Panc1 (cell line): ENCODE data around the gene INSL6. TPM values are rescaled to one million over a fixed set of nuclear protein-coding genes. Genes with fewer than 3 reads are reported as not detected.

Experiments
- ATAC-seq: fragments of 200-7000 bp; cut with Tn5 transposase; 2 replicates; pipeline ENCODE4 v1.9.1; 2020; ENCODE audit warnings: mild to moderate bottlenecking, moderate library complexity
- BruUV-seq: library from RNA; stranded (reverse); fragments of 400-500 nt; replicated peaks from 2 replicates; lab custom pipeline; 2021; lab: Mats Ljungman, UMichigan
- CTCF ChIA-PET: fragments of 300-600 bp; sonication (Branson Sonifier 250); formaldehyde crosslinking; loops from one replicate; lab custom pipeline; 2022; ENCODE audit warnings: antibody characterized with exemption; lab: Charles Lee
- POLR2A ChIA-PET: fragments of 300-600 bp; sonication (Branson Sonifier 250); formaldehyde crosslinking; loops from one replicate; lab custom pipeline; 2022; ENCODE audit warnings: antibody characterized with exemption; lab: Charles Lee
- DNase-seq: peaks from one replicate; pipeline ENCODE4 v3.0.0-alpha.2; 2010; ENCODE audit warnings: low read depth, low spot score
- H3K27ac ChIP-seq: 2 replicates; pipeline ENCODE4 v1.5.1; 2011; ENCODE audit warnings: mild to moderate bottlenecking, low read length, inconsistent platforms
- H3K27me3 ChIP-seq: fragments of 200-500 bp; sonication (Bioruptor generic); 2 replicates; pipeline ENCODE4 v1.6.0; 2014; ENCODE audit warnings: low read length, inconsistent platforms; ENCODE audit not compliant: control insufficient read depth, insufficient read depth
- H3K36me3 ChIP-seq: fragments of 200-500 bp; sonication (Bioruptor generic); 2 replicates; pipeline ENCODE4 v1.5.1; 2014; ENCODE audit warnings: inconsistent platforms, mild to moderate bottlenecking, low read length, moderate library complexity; ENCODE audit not compliant: control insufficient read depth, insufficient read depth
- H3K4me1 ChIP-seq: 2 replicates; pipeline ENCODE4 v1.5.1; 2011; ENCODE audit warnings: inconsistent platforms, mild to moderate bottlenecking, low read length, moderate library complexity; ENCODE audit not compliant: control insufficient read depth, insufficient read depth
- H3K4me3 ChIP-seq, 2 experiments: 2 replicates each; pipeline ENCODE4 v1.5.1; 2011 to 2012; ENCODE audit warnings: low read depth in 2 of 2, low read length in 2 of 2, mild to moderate bottlenecking in 2 of 2, inconsistent platforms in 1 of 2, moderate library complexity in 1 of 2
- H3K9me3 ChIP-seq: fragments of 200-500 bp; sonication (Bioruptor generic); 2 replicates; pipeline ENCODE4 v1.5.1; 2014; ENCODE audit warnings: low read depth, mild to moderate bottlenecking, inconsistent platforms, low read length, moderate library complexity; ENCODE audit not compliant: control insufficient read depth, insufficient read depth
- POLR2AphosphoS5 ChIP-seq: IDR thresholded peaks from 2 replicates; pipeline ENCODE4 v1.6.1; 2012; ENCODE audit warnings: mild to moderate bottlenecking, low read depth, low read length, moderate library complexity
- SIN3A ChIP-seq: IDR thresholded peaks from 2 replicates; pipeline ENCODE4 v1.6.1; 2012; ENCODE audit warnings: low read depth, mild to moderate bottlenecking, low read length, moderate library complexity, borderline replicate concordance; ENCODE audit not compliant: insufficient read depth
- TCF7L2 ChIP-seq: IDR thresholded peaks from 2 replicates; pipeline ENCODE4 v1.6.1; 2011; ENCODE audit warnings: mild to moderate bottlenecking, low read depth, low read length, inconsistent platforms
- in situ Hi-C: cut with HindIII; loops from 2 replicates; pipeline ENCODE4 v1.10.0; 2016; ENCODE audit warnings: low sequenced_read_pairs, low pct_unique_long_range_greater_than_20kb
- intact Hi-C: fragments of 100-400 bp; cut with micrococcal nuclease; formaldehyde crosslinking; loops from one replicate; pipeline ENCODE4 v1.10.0; 2022; ENCODE audit not compliant: unreplicated experiment
- total RNA-seq: library from RNA; stranded (reverse); gene quantifications from one replicate; pipeline ENCODE4 v1.2.1, GENCODE V29; 2021; ENCODE audit not compliant: unreplicated experiment
- TF ChIP-seq, protein P1 (sequence below), 2 experiments: IDR thresholded peaks; 2 replicates each; pipeline ENCODE4 v1.6.1; 2011 to 2012; ENCODE audit warnings: low read depth in 2 of 2, control low read depth in 1 of 2, low read length in 1 of 2, mild to moderate bottlenecking in 1 of 2, moderate library complexity in 1 of 2; ENCODE audit not compliant: insufficient read depth in 1 of 2
- TF ChIP-seq, protein P2 (sequence below): fragments of 450-650 bp; IDR thresholded peaks from 2 replicates; pipeline ENCODE4 v1.5.1; 2017; ENCODE audit warnings: mild to moderate bottlenecking

Gene INSL6
- total RNA-seq, 1 experiment from 2014 or later = not detected

DNA sequence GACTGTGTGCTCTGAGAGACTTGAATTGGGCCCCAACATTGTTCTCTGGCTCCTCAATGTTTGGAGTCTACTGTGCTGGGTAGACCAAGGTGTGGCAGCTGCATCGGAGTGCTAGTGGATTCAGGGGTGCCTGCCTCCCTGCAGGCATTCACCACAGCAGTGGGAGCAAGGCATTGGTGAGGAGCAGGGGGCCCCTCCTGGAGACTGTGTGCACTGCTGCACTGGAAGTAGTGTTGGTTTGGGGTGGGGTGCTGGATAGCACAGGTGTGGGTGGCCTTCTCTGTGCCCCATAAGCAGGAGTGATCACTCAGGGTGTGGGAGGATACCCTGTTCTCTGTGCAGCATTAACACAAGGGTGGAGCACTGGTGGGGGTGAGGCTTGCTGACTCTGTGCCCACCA, 39.2 kb downstream of the INSL6 start:
- in situ Hi-C loops = no loop called here
- Histone ChIP-seq H3K36me3 (no peaks in the 10 kb centered on the region), H3K9me3 (no peaks in the 10 kb centered on the region), H3K4me3 (no peak overlapping the region), H3K27ac (no peak overlapping the region), H3K27me3 (no peaks in the 10 kb centered on the region), H3K4me1 (no peaks in the 10 kb centered on the region)
- intact Hi-C loops = no loop called here
- CTCF ChIA-PET = no interaction called here
- POLR2A ChIA-PET = no interaction called here
- no TSS peak for BruUV-seq
- ATAC-seq = no peak
- no peak for DNase-seq
- TF ChIP-seq, protein P1, sequence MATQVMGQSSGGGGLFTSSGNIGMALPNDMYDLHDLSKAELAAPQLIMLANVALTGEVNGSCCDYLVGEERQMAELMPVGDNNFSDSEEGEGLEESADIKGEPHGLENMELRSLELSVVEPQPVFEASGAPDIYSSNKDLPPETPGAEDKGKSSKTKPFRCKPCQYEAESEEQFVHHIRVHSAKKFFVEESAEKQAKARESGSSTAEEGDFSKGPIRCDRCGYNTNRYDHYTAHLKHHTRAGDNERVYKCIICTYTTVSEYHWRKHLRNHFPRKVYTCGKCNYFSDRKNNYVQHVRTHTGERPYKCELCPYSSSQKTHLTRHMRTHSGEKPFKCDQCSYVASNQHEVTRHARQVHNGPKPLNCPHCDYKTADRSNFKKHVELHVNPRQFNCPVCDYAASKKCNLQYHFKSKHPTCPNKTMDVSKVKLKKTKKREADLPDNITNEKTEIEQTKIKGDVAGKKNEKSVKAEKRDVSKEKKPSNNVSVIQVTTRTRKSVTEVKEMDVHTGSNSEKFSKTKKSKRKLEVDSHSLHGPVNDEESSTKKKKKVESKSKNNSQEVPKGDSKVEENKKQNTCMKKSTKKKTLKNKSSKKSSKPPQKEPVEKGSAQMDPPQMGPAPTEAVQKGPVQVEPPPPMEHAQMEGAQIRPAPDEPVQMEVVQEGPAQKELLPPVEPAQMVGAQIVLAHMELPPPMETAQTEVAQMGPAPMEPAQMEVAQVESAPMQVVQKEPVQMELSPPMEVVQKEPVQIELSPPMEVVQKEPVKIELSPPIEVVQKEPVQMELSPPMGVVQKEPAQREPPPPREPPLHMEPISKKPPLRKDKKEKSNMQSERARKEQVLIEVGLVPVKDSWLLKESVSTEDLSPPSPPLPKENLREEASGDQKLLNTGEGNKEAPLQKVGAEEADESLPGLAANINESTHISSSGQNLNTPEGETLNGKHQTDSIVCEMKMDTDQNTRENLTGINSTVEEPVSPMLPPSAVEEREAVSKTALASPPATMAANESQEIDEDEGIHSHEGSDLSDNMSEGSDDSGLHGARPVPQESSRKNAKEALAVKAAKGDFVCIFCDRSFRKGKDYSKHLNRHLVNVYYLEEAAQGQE (IDR thresholded peaks at IDR 0.05; ENCODE audit: insufficient read depth in 1 of 2, low read depth in 2 of 2, low read length in 1 of 2) = no peak
- TF ChIP-seq POLR2AphosphoS5 (no peak), SIN3A (no peak), TCF7L2 (no peak)
- TF ChIP-seq, protein P2, sequence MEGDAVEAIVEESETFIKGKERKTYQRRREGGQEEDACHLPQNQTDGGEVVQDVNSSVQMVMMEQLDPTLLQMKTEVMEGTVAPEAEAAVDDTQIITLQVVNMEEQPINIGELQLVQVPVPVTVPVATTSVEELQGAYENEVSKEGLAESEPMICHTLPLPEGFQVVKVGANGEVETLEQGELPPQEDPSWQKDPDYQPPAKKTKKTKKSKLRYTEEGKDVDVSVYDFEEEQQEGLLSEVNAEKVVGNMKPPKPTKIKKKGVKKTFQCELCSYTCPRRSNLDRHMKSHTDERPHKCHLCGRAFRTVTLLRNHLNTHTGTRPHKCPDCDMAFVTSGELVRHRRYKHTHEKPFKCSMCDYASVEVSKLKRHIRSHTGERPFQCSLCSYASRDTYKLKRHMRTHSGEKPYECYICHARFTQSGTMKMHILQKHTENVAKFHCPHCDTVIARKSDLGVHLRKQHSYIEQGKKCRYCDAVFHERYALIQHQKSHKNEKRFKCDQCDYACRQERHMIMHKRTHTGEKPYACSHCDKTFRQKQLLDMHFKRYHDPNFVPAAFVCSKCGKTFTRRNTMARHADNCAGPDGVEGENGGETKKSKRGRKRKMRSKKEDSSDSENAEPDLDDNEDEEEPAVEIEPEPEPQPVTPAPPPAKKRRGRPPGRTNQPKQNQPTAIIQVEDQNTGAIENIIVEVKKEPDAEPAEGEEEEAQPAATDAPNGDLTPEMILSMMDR = no peak

DNA sequence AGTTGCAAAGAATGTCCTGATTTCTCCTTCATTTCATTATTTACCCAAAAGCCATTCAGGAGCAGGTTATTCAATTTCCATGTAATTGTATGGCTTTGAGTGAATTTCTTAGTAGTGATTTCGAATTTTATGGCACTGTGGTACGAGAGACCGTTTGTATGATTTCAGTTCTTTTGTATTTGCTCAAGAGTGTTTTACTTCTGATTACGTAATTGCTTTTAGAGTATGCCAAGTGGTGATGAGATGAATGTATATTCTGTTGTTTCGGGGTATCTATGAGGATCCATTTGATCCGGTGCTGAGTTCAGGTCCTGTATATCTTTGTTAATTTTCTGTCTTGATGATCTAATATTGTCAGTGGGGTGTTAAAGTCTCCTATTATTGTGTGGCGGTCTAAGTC, 41.2 kb downstream of the INSL6 start:
- no peak for DNase-seq
- Histone ChIP-seq H3K27ac (no peak overlapping the region), H3K36me3 (no peaks in the 10 kb centered on the region), H3K9me3 (no peaks in the 10 kb centered on the region), H3K27me3 (no peaks in the 10 kb centered on the region), H3K4me1 (no peaks in the 10 kb centered on the region), H3K4me3 (no peak overlapping the region)
- intact Hi-C loops = no loop called here
- no peak for ATAC-seq
- CTCF ChIA-PET = no interaction called here
- in situ Hi-C loops = no loop called here
- POLR2A ChIA-PET = no interaction called here
- TF ChIP-seq POLR2AphosphoS5 = no peak
- TF ChIP-seq TCF7L2 = no peak
- TF ChIP-seq SIN3A = no peak
- TF ChIP-seq, protein P2 = no peak
- TF ChIP-seq, protein P1 (IDR thresholded peaks at IDR 0.05; ENCODE audit: insufficient read depth in 1 of 2, low read depth in 2 of 2, low read length in 1 of 2) = no peak
- no TSS peak for BruUV-seq
